ENCODE data around the gene ATP11A.

The ATP11A gene

GRCh38 chr13:112712451-112713207 is 22.8 kb downstream of the ATP11A start:
- H3K4me3 ChIP-seq (ENCODE audit: low read length): no peak overlapping the region
- no peak for TF ChIP-seq CTCF (conservative IDR thresholded peaks at IDR 0.05; ENCODE audit: low read length)
- DNase-seq (ENCODE audit: low read depth): no peak

GRCh38 chr13:112713517-112714253 is 23.8 kb downstream of the ATP11A start:
- H3K4me3 ChIP-seq (ENCODE audit: low read length): no peak overlapping the region
- DNase-seq (ENCODE audit: low read depth): no peak
- no peak for TF ChIP-seq CTCF (conservative IDR thresholded peaks at IDR 0.05; ENCODE audit: low read length)

- H3K4me3 ChIP-seq (ENCODE audit: low read length): no peak overlapping the region
- TF ChIP-seq CTCF (conservative IDR thresholded peaks at IDR 0.05; ENCODE audit: low read length): no peak
- DNase-seq (ENCODE audit: low read depth): no peak
Observed at GRCh38 chr13:112714376-112715174, 24.7 kb downstream of the ATP11A start.

GRCh38 chr13:112715210-112715609 is 25.4 kb downstream of the ATP11A start:
- no peak for DNase-seq (ENCODE audit: low read depth)
- H3K4me3 ChIP-seq (ENCODE audit: low read length): no peak overlapping the region
- TF ChIP-seq CTCF (conservative IDR thresholded peaks at IDR 0.05; ENCODE audit: low read length): no peak

- TF ChIP-seq CTCF (conservative IDR thresholded peaks at IDR 0.05; ENCODE audit: low read length): no peak
- no peak overlapping the region for H3K4me3 ChIP-seq (ENCODE audit: low read length)
- DNase-seq (ENCODE audit: low read depth): no peak
Observed at GRCh38 chr13:112715715-112716460, 26.1 kb downstream of the ATP11A start.

- DNase-seq (ENCODE audit: low read depth): no peak
- no peak for TF ChIP-seq CTCF (conservative IDR thresholded peaks at IDR 0.05; ENCODE audit: low read length)
Observed at GRCh38 chr13:112716461-112716820, 26.6 kb downstream of the ATP11A start.

More at GRCh38 chr13:112716461-112716820, 26.6 kb downstream of the ATP11A start:
- no peak overlapping the region for H3K4me3 ChIP-seq (ENCODE audit: low read length)
